Rectal smooth muscle tissue (tissue), 1 donor: ENCODE results near the gene NPW.

Experiments
- H3K27ac ChIP-seq: one replicate; pipeline ENCODE4 v1.7.0; 2013; ENCODE audit warnings: low read depth, low read length, inconsistent platforms
- H3K27me3 ChIP-seq: one replicate; pipeline ENCODE4 v1.7.0; 2013; ENCODE audit warnings: low read length; ENCODE audit not compliant: control insufficient read depth, insufficient read depth
- H3K36me3 ChIP-seq: one replicate; pipeline ENCODE4 v1.7.0; 2013; ENCODE audit warnings: low read length; ENCODE audit not compliant: control insufficient read depth, insufficient read depth
- H3K4me1 ChIP-seq: one replicate; pipeline ENCODE4 v1.7.0; 2013; ENCODE audit warnings: low read length; ENCODE audit not compliant: control insufficient read depth, insufficient read depth
- H3K4me3 ChIP-seq: one replicate; pipeline ENCODE4 v1.7.0; 2013; ENCODE audit warnings: low read length
- H3K9ac ChIP-seq: one replicate; pipeline ENCODE4 v1.7.0; 2013; ENCODE audit warnings: low read length

Gene NPW

GRCh38 chr16:2061023-2061422 is 41.4 kb downstream of the NPW start:
- Histone ChIP-seq H3K4me3 (no peak overlapping the region), H3K4me1 (no peaks in the 10 kb centered on the region), H3K36me3 (peaks cover 37% of the 10 kb centered on the region), H3K27ac (no peak overlapping the region), H3K27me3 (no peaks in the 10 kb centered on the region), H3K9ac (no peak overlapping the region)

GRCh38 chr16:2061526-2061925 is 41.9 kb downstream of the NPW start:
- H3K4me3 ChIP-seq = no peak overlapping the region
- H3K9ac ChIP-seq = no peak overlapping the region
- H3K27ac ChIP-seq = no peak overlapping the region
- H3K4me1 ChIP-seq = no peaks in the 10 kb centered on the region
- peaks cover 39% of the 10 kb centered on the region for H3K36me3 ChIP-seq
- H3K27me3 ChIP-seq = no peaks in the 10 kb centered on the region

DNA sequence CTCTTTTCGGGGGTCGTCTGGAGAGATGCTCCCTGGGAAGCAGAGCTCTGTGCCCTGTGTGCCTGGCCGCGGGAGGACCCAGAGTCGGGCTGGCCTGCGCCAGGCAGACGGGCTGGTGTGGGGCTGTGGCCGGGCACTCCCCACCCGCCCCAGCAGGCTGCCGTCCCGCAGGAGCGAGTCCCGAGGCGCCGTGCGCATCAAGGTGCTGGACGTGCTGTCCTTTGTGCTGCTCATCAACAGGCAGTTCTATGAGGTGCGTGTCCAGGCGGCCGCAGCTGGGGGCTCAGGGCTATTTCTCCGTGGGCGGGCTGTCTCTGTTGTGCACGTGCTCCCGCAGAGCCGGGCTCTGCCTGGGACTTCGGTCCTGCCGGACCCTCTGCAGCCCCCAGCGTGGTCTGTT is 43.2 kb downstream of the NPW start:
- Histone ChIP-seq H3K27ac (no peak overlapping the region), H3K9ac (no peak overlapping the region), H3K27me3 (no peaks in the 10 kb centered on the region), H3K4me3 (no peak overlapping the region), H3K36me3 (peaks cover 30% of the 10 kb centered on the region), H3K4me1 (no peaks in the 10 kb centered on the region)

DNA sequence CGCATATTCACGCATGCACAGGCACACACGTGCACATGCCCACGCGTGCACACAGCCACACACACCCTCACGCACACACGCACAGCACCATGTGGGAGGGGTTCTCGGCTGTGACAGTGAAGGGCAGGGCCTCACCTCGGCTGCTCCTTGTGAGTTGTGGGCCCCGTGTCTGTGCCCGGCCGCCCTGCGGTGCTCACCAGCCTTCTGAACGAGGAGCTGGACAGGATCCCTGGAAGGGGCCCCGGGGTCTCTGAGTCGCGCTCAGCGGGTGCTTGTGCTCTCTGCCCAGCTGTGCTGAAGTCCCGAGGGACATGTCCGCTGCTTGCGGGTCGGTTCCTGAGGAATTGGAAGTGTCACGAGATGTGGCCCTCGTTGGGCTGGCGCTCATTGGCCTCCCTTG is 44.3 kb downstream of the NPW start:
- Histone ChIP-seq H3K9ac (no peak overlapping the region), H3K27ac (no peak overlapping the region), H3K4me1 (no peaks in the 10 kb centered on the region), H3K27me3 (no peaks in the 10 kb centered on the region), H3K4me3 (no peak overlapping the region), H3K36me3 (peaks cover 25% of the 10 kb centered on the region)

DNA sequence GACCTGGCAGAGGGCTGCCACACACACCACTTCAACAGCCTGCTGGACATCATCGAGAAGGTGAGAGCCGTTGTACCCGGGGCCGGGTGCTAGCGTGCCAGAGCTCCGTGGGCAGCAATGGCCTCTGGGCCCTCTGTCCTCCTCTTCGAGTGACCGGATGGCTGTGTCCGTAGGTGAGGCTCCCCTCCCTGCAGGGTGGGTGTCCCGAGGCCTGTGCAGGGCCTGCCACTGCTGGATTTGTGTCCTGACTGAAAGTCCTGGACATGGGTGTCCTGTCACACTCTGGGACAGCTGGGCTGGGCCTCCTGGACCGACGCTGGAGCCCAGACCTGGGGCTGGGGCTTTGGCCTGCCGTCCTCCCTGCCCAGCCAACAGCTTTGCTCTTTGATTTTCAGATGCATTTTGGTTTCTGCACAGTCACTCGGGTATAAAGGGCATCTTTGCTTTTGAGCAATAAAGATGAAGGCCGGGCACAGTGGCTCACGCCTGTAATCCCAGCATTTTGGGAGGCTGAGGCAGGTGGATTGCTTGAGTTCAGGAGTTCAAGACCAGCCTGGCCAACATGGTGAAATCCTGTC is 44.9 kb downstream of the NPW start:
- Histone ChIP-seq H3K27ac (no peak overlapping the region), H3K4me3 (no peak overlapping the region), H3K27me3 (no peaks in the 10 kb centered on the region), H3K36me3 (peaks cover 25% of the 10 kb centered on the region), H3K9ac (no peak overlapping the region), H3K4me1 (no peaks in the 10 kb centered on the region)

- Histone ChIP-seq H3K36me3 (peaks cover 30% of the 10 kb centered on the region), H3K27ac (no peak overlapping the region), H3K4me3 (no peak overlapping the region), H3K4me1 (no peaks in the 10 kb centered on the region), H3K27me3 (no peaks in the 10 kb centered on the region), H3K9ac (no peak overlapping the region)
These were observed 46.6 kb downstream of the NPW start for GRCh38 chr16:2066139-2066538.
